GM18520 (cell line): ENCODE data around the gene CBLN3.
A peak's percentile ranks its signal among the peaks of the same experiment; 100 is the strongest.

Experiments
- ATAC-seq: cut with Tn5 transposase; IDR thresholded peaks from one replicate; pipeline ENCODE4 v1.9.1; 2021; ENCODE audit not compliant: unreplicated experiment

Gene CBLN3

GRCh38 chr14:24439830-24440605, 10.6 kb upstream of the CBLN3 start:
- no peak for ATAC-seq

GRCh38 chr14:24439257-24439656, 9.8 kb upstream of the CBLN3 start:
- no peak for ATAC-seq

GRCh38 chr14:24438223-24439097, 9.0 kb upstream of the CBLN3 start:
- no peak for ATAC-seq

- no peak for ATAC-seq
Measured at GRCh38 chr14:24437736-24438067, 8.2 kb upstream of the CBLN3 start.

- no peak for ATAC-seq
Measured at GRCh38 chr14:24437020-24437735, 7.7 kb upstream of the CBLN3 start.

GRCh38 chr14:24436355-24437019, 7.0 kb upstream of the CBLN3 start:
- no peak for ATAC-seq

GRCh38 chr14:24435998-24436354, 6.5 kb upstream of the CBLN3 start:
- ATAC-seq, result no peak

GRCh38 chr14:24435192-24435810, 5.8 kb upstream of the CBLN3 start:
- no peak for ATAC-seq

- ATAC-seq, result no peak
Measured at GRCh38 chr14:24434676-24435075, 5.2 kb upstream of the CBLN3 start.

- no peak for ATAC-seq
Measured at GRCh38 chr14:24434036-24434435, 4.6 kb upstream of the CBLN3 start.

- ATAC-seq, result no peak
Measured at GRCh38 chr14:24432259-24433131, 3.0 kb upstream of the CBLN3 start.

GRCh38 chr14:24431569-24432258, 2.2 kb upstream of the CBLN3 start:
- peak; percentile 29 for ATAC-seq

GRCh38 chr14:24430682-24431568, 1.5 kb upstream of the CBLN3 start:
- peak; percentile 29 for ATAC-seq

- ATAC-seq, result peak; percentile 46
Measured at GRCh38 chr14:24430143-24430681, 744 bp upstream of the CBLN3 start.

- no peak for ATAC-seq
Measured at GRCh38 chr14:24428628-24429394, 657 bp downstream of the CBLN3 start.

- no peak for ATAC-seq
Measured at GRCh38 chr14:24427537-24428508, 1.6 kb downstream of the CBLN3 start.
